ENCODE measurements around the gene CCR4.

Gene CCR4

DNA sequence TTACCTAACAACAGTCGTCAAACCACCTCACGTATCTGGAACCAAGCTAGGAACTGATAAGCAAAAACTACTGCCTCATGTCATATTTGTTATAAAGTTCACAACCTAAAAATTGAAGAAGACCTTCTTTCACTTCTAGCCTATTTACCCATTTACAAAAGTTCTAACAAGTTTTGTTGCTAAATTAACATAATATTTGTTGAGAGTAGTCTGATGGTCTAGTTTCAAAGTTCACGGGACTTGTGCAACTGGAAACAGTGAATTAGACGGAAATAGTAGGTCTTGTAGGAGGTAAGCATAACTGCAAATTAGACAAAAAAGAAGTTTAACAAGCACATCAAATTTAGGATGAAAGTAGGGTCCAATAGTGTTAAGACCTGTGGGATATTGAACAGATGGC, 51.9 kb downstream of the CCR4 start:
- no peak for DNase-seq (ENCODE audit: extremely low read depth, low read depth)
- TF ChIP-seq CTCF (IDR thresholded peaks at IDR 0.05; ENCODE audit: low read depth, low read length) = no peak

DNA sequence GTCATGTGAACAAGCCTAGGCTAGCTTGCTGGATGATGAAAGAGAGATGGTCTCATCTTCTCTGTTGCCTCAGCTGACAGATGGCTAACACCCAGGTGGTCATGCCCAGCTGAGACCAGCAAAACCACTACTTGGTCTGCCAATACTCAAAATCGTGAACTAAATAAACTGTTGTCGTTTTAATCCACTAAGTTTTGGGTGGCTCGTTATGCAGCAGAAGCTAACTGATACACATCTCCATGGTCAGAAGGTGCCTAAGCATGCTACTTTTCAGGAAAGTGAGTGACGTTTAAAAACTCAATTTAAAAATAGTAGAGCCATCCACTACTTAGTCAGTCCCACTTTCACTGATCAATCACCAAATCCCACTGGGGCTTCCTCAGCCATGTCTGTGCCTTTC, 52.8 kb downstream of the CCR4 start:
- no peak for TF ChIP-seq CTCF (IDR thresholded peaks at IDR 0.05; ENCODE audit: low read depth, low read length)
- no peak for DNase-seq (ENCODE audit: extremely low read depth, low read depth)

DNA sequence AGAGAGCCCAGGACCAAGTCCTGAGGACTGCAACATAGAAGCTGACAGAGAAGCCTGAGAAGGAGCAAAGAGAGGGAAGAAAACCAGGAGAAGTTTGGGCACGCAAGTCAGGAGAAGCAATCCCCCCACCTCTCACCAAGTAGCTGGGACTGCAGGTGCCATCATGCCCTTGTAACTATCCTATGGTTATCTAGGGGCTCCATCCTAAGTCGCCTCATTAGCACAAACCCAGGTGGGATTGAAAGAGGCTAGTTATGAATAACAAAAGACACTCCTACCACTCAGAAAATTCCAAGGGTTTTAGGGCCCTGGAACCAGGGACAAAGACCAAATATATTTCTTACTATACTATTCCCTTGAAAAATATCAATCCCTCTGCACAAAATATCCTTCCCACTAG, 53.5 kb downstream of the CCR4 start:
- no peak for DNase-seq (ENCODE audit: extremely low read depth, low read depth)
- TF ChIP-seq CTCF (IDR thresholded peaks at IDR 0.05; ENCODE audit: low read depth, low read length) = no peak
